GM12874 (cell line): ENCODE results near the gene OR56B4.

Experiments used
- CTCF ChIP-seq: IDR thresholded peaks from 2 replicates; pipeline ENCODE4 v1.5.1; 2011; ENCODE audit warnings: low read depth, mild to moderate bottlenecking, control low read depth, low read length, moderate library complexity; ENCODE audit not compliant: insufficient read depth

OR56B4 gene

DNA sequence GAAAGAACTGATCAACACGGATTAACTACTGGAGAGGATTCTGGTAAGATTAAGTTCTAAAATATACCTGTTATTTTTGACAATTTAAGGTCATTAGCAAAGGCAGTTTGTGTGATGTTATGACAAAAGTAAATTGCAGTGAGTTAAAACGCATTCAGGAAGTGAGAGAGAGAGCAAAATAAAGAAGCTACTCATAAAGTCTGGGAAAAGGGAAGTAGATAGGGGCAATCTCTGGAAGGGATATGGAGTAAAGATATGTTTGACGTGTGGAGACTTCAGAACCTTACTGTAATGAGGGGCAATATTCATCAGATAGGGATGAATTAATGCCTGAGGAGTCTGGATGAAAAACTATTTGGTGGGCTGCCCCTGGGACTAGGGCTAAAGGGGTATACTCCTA lies 16.8 kb downstream of the OR56B4 start:
- TF ChIP-seq CTCF = no peak

DNA sequence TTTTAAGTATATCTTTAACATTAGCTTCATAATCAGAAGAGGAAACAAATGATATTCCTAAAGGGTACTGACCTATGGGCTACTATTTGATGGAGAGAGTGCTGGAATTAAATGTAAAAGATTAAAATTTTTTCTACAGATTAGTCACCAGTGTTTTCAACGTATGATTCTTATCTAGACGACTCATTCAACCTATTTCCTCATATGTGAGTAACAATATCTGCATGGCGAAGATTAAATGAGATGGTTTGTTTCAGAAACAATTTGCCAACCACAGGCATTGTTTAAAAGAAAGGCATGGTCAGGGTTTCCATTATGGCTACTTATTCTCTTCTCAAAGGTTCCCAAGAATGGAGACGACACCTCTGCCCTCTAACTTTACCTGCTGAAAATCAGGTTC lies 20.4 kb downstream of the OR56B4 start:
- TF ChIP-seq CTCF = no peak

DNA sequence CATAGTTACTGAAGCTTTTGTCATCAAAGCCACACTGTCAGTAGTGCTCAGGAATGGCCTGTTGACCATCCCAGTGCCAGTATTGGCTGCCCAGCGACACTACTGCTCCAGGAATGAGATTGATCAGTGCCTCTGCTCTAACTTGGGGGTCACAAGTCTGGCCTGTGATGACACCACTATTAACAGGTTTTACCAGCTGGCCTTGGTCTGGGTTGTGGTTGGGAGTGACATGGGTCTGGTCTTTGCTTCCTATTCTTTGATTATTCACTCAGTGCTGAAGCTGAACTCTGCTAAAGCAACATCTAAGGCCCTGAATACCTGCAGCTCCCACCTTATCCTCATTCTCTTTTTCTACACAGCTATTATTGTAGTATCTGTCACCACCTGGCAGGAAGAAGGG lies 21.5 kb downstream of the OR56B4 start:
- TF ChIP-seq CTCF = no peak

DNA sequence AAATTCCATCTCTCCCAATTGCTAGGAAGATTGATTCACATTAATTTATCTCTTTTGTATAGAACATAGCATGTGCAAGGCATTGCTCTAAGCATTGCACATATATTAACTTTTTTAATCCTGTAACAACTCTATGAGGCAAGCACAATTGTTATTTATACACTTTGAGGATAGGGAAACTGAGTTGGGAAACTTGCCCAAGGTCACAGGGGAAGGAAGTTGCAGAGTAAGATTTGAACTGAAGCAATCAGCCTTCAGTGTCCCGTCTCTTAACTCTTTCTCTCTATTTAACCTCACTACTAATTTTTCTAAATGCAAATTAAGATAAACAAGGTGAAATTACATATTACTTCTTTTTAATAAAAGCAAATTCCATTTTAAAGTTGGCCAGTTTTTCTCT lies 22.2 kb downstream of the OR56B4 start:
- no peak for TF ChIP-seq CTCF

- TF ChIP-seq CTCF = no peak
Observed at GRCh38 chr11:6132431-6132830, 24.9 kb downstream of the OR56B4 start.

DNA sequence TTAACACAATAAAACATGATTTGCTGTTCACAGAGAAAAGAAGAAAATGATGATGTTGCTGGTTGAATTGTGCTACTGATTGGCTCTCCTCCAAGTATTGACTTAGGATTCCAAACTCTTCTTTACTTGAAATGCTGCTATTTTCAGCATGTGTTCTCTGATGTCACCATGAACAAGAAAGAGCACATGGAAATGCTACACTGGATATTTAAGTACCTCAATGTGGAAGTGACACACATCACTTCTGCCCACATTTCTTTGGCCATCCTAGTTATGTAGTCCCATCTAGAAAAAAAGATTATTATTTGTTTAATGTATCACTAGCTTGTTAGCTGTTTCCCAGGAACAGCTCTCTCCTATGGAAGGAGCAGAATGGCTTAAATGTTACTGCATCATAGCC lies 35.5 kb downstream of the OR56B4 start:
- TF ChIP-seq CTCF = no peak

DNA sequence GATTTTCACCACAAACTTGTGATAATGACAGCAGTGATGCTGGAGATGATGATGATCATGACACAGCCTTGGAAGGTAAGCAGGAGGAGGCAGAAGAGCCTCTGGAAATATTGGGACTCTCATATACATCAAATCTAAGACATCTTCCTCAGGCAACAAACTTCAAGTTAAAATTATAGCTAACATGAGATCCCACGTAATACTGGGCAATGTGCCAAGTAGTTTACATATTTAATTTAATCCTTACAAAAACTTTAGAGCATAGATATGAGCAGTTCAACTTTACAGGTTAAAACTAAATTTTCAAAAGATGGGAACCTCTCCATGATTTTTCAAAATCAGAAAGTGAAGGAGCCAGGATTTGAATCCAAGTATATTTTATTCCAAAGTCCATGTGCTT lies 43.6 kb downstream of the OR56B4 start:
- no peak for TF ChIP-seq CTCF

DNA sequence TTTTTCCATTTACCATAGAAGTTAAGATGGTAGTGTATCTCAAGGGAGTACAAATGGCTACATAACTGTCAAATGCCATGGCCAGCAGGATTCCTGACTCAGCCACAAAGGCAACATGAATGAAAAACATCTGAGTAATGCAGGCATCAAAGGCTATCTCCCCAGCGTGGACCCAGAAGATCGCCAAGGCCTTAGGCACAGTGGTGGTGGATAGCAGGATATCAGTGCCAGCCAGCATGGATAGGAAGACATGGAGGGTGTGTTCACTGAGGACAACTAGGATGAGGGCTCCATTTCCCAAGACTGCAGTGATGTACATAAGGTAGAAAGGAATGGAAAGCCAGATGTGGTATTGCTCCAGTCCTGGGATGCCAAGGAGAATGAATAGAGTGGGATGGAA lies 44.6 kb downstream of the OR56B4 start:
- TF ChIP-seq CTCF = no peak
